Peyer's patch (tissue), 4 donors: ENCODE measurements around the gene GDPD3. TPM values are rescaled to one million over a fixed set of nuclear protein-coding genes. Genes with fewer than 3 reads are reported as not detected.
A peak's percentile ranks its signal among the peaks of the same experiment; 100 is the strongest.

Experiments
- DNase-seq, 3 donors: peaks; one replicate each; pipeline ENCODE4 v3.0.0-alpha.2; 2017 to 2019
- H3K27ac ChIP-seq, 4 donors: fragments of 200-600 bp; sonication (generic); one replicate each; pipeline ENCODE4 v1.5.1; 2016 to 2019
- H3K27me3 ChIP-seq, 2 donors: fragments of 200-600 bp; sonication (generic); one replicate each; pipeline ENCODE4 v1.5.1; 2019
- H3K36me3 ChIP-seq, 3 donors: fragments of 200-600 bp; sonication (generic); one replicate each; pipeline ENCODE4 v1.5.1; 2016 to 2019
- H3K4me1 ChIP-seq, 4 donors: fragments of 200-600 bp; sonication (generic); one replicate each; pipeline ENCODE4 v1.5.1; 2016 to 2019
- H3K4me3 ChIP-seq, 4 donors: fragments of 200-600 bp; sonication (generic); 1 replicate in 3 of 4; 2 replicates in 1 of 4; pipeline ENCODE4 v1.5.1; 2016 to 2019; ENCODE audit warnings: mild to moderate bottlenecking in 1 of 4
- H3K9me3 ChIP-seq, 4 donors: fragments of 200-600 bp; sonication (generic); one replicate each; pipeline ENCODE4 v1.5.1; 2016 to 2019; ENCODE audit warnings: mild to moderate bottlenecking in 1 of 4
- CTCF ChIP-seq, 6 experiments: fragments of 450-650 bp in 4 of 6; fragments of 200-600 bp in 2 of 6; sonication (generic) in 1 of 6; IDR thresholded peaks; one replicate each; pipeline ENCODE4 v1.5.1; 2017 to 2019; ENCODE audit warnings: antibody characterized with exemption in 6 of 6, mild to moderate bottlenecking in 3 of 6, moderate library complexity in 1 of 6
- POLR2A ChIP-seq, 2 donors: fragments of 450-650 bp; IDR thresholded peaks; one replicate each; pipeline ENCODE4 v1.5.1; 2017; ENCODE audit warnings: antibody characterized with exemption in 2 of 2, mild to moderate bottlenecking in 2 of 2, moderate library complexity in 2 of 2
- total RNA-seq, 4 donors: library from RNA; depleted of rRNA; stranded (reverse); fragments of >200 nt; gene quantifications; one replicate each; pipeline ENCODE4 v1.1.0, GENCODE V29; 2016

The GDPD3 gene
- total RNA-seq, 4 donors from 2014 or later, result 9.1 to 25.6 (median 14.6) TPM

GRCh38 chr16:30143347-30143702, 30.0 kb upstream of the GDPD3 start:
- TF ChIP-seq POLR2A (IDR thresholded peaks at IDR 0.05) (no peak), CTCF (IDR thresholded peaks at IDR 0.05) (no peak)
- no peak overlapping the region for H3K27ac ChIP-seq

GRCh38 chr16:30142672-30143346, 29.5 kb upstream of the GDPD3 start:
- DNase-seq, result no peak
- TF ChIP-seq CTCF (IDR thresholded peaks at IDR 0.05) (peak in 3 of 6 experiments; percentile 21 to 35 (median 30)), POLR2A (IDR thresholded peaks at IDR 0.05) (no peak)
- Histone ChIP-seq H3K4me3 (no peak overlapping the region), H3K9me3 (no peaks in the 10 kb centered on the region), H3K27me3 (no peaks in the 10 kb centered on the region), H3K36me3 (no peaks in the 10 kb centered on the region), H3K4me1 (no peaks in the 10 kb centered on the region), H3K27ac (no peak overlapping the region)

More at GRCh38 chr16:30143347-30143702, 30.0 kb upstream of the GDPD3 start:
- Histone ChIP-seq H3K27me3 (no peaks in the 10 kb centered on the region), H3K4me1 (no peaks in the 10 kb centered on the region), H3K36me3 (no peaks in the 10 kb centered on the region), H3K4me3 (no peak overlapping the region), H3K9me3 (no peaks in the 10 kb centered on the region)
- no peak for DNase-seq

- H3K27ac ChIP-seq, result no peak overlapping the region
- TF ChIP-seq POLR2A (IDR thresholded peaks at IDR 0.05) (no peak), CTCF (IDR thresholded peaks at IDR 0.05) (no peak)
- no peaks in the 10 kb centered on the region for H3K4me1 ChIP-seq
- no peak overlapping the region for H3K4me3 ChIP-seq
- H3K27me3 ChIP-seq, result no peaks in the 10 kb centered on the region
- no peaks in the 10 kb centered on the region for H3K36me3 ChIP-seq
- H3K9me3 ChIP-seq, result no peaks in the 10 kb centered on the region
- no peak for DNase-seq
Observed at GRCh38 chr16:30141750-30142149, 28.4 kb upstream of the GDPD3 start.

GRCh38 chr16:30139583-30140481, 26.5 kb upstream of the GDPD3 start:
- H3K27ac ChIP-seq, result peak overlapping the region in 3 of 4 donors; percentile 2 to 40 (median 10)
- no peak for TF ChIP-seq POLR2A (IDR thresholded peaks at IDR 0.05)
- no peak for TF ChIP-seq CTCF (IDR thresholded peaks at IDR 0.05)
- H3K27me3 ChIP-seq, result no peaks in the 10 kb centered on the region
- no peaks in the 10 kb centered on the region for H3K4me1 ChIP-seq
- no peaks in the 10 kb centered on the region for H3K36me3 ChIP-seq
- H3K4me3 ChIP-seq, result no peak overlapping the region
- H3K9me3 ChIP-seq, result no peaks in the 10 kb centered on the region
- DNase-seq, result no peak

GRCh38 chr16:30137897-30138296, 24.6 kb upstream of the GDPD3 start:
- Histone ChIP-seq H3K9me3 (no peaks in the 10 kb centered on the region), H3K36me3 (no peaks in the 10 kb centered on the region), H3K27me3 (no peaks in the 10 kb centered on the region), H3K4me3 (no peak overlapping the region), H3K4me1 (no peaks in the 10 kb centered on the region), H3K27ac (no peak overlapping the region)
- TF ChIP-seq POLR2A (IDR thresholded peaks at IDR 0.05), result no peak
- no peak for TF ChIP-seq CTCF (IDR thresholded peaks at IDR 0.05)
- no peak for DNase-seq
